WTC11 (cell line): ENCODE measurements around the gene NMRAL1. TPM values are rescaled to one million over a fixed set of nuclear protein-coding genes. Genes with fewer than 3 reads are reported as not detected.

Experiments used
- ATAC-seq: fragments of 200-7000 bp; cut with Tn5 transposase; 2 replicates; pipeline ENCODE4 v1.10.0; 2021; ENCODE audit warnings: mild to moderate bottlenecking, moderate library complexity
- CTCF ChIA-PET: fragments of 300-600 bp; sonication (Branson Sonifier 250); formaldehyde crosslinking; loops from one replicate; lab custom pipeline; 2021; ENCODE audit warnings: antibody characterized with exemption; lab: Charles Lee
- POLR2A ChIA-PET: fragments of 350-600 bp; sonication (Branson Sonifier 250); formaldehyde crosslinking; loops from one replicate; lab custom pipeline; 2021; ENCODE audit warnings: antibody characterized with exemption; lab: Charles Lee
- DNase-seq: peaks from one replicate; pipeline ENCODE4 v3.0.0; 2021; ENCODE audit warnings: low spot score
- H3K27ac Mint-ChIP-seq: 2 replicates; pipeline ENCODE4 v1.8.0; 2021; ENCODE audit warnings: mixed read lengths
- H3K27me3 Mint-ChIP-seq: 2 replicates; pipeline ENCODE4 v1.8.0; 2021; ENCODE audit warnings: low read depth, mild to moderate bottlenecking, moderate library complexity, mixed read lengths
- H3K36me3 Mint-ChIP-seq: 2 replicates; pipeline ENCODE4 v1.8.0; 2021; ENCODE audit warnings: mixed read lengths
- H3K4me1 Mint-ChIP-seq: 2 replicates; pipeline ENCODE4 v1.8.0; 2022; ENCODE audit warnings: mixed read lengths
- H3K4me3 Mint-ChIP-seq: 2 replicates; pipeline ENCODE4 v1.8.0; 2021; ENCODE audit warnings: mild to moderate bottlenecking, moderate library complexity, mixed read lengths
- H3K9me3 Mint-ChIP-seq: 2 replicates; pipeline ENCODE4 v1.8.0; 2021; ENCODE audit warnings: mixed read lengths
- CREM ChIP-seq: sonication (generic); formaldehyde crosslinking; IDR thresholded peaks from 2 replicates; pipeline ENCODE4 v1.8.1; 2022; ENCODE audit warnings: mild to moderate bottlenecking, missing genetic modification reagents, moderate library complexity
- CTCF ChIP-seq: fragments of 200-600 bp; IDR thresholded peaks from 2 replicates; pipeline ENCODE4 v1.8.0; 2022; ENCODE audit warnings: antibody characterized with exemption
- E2F4 ChIP-seq: sonication (generic); formaldehyde crosslinking; IDR thresholded peaks from 2 replicates; pipeline ENCODE4 v1.8.1; 2022; ENCODE audit warnings: low read depth, mild to moderate bottlenecking, moderate library complexity, missing genetic modification reagents, borderline replicate concordance
- E2F5 ChIP-seq: sonication (generic); formaldehyde crosslinking; IDR thresholded peaks from 2 replicates; pipeline ENCODE4 v1.8.1; 2022; ENCODE audit warnings: mild to moderate bottlenecking, moderate library complexity, missing genetic modification reagents
- EMX1 ChIP-seq: fragments of 250-450 bp; sonication (Bioruptor Pico); IDR thresholded peaks from 2 replicates; pipeline ENCODE4 v1.8.0; 2021; ENCODE audit warnings: mild to moderate bottlenecking
- FOXP4 ChIP-seq: sonication (generic); formaldehyde crosslinking; IDR thresholded peaks from 2 replicates; pipeline ENCODE4 v1.8.0; 2022; ENCODE audit warnings: mild to moderate bottlenecking, missing genetic modification reagents
- IRF2 ChIP-seq: sonication (generic); formaldehyde crosslinking; IDR thresholded peaks from 2 replicates; pipeline ENCODE4 v1.8.0; 2022; ENCODE audit warnings: low read depth, missing genetic modification reagents, borderline replicate concordance
- PRDM15 ChIP-seq: sonication (generic); formaldehyde crosslinking; IDR thresholded peaks from 2 replicates; pipeline ENCODE4 v1.8.0; 2022; ENCODE audit warnings: missing genetic modification reagents
- TP53 ChIP-seq: sonication (generic); formaldehyde crosslinking; IDR thresholded peaks from 2 replicates; pipeline ENCODE4 v1.8.1; 2023; ENCODE audit warnings: mild to moderate bottlenecking, missing genetic modification reagents
- ZBTB43 ChIP-seq: sonication (generic); formaldehyde crosslinking; IDR thresholded peaks from 2 replicates; pipeline ENCODE4 v1.8.1; 2023; ENCODE audit warnings: mild to moderate bottlenecking, missing genetic modification reagents
- ZNF232 ChIP-seq: sonication (generic); formaldehyde crosslinking; IDR thresholded peaks from 2 replicates; pipeline ENCODE4 v1.8.0; 2022; ENCODE audit warnings: mild to moderate bottlenecking, missing genetic modification reagents
- ZNF317 ChIP-seq: sonication (generic); formaldehyde crosslinking; IDR thresholded peaks from 2 replicates; pipeline ENCODE4 v1.8.1; 2023; ENCODE audit warnings: low read depth, mild to moderate bottlenecking, moderate library complexity, missing genetic modification reagents, borderline replicate concordance
- ZNF425 ChIP-seq: fragments of 250-450 bp; sonication (Bioruptor Pico); conservative IDR thresholded peaks from 2 replicates; pipeline ENCODE4 v1.9.0; 2021; ENCODE audit warnings: mild to moderate bottlenecking
- ZSCAN18 ChIP-seq: fragments of 250-450 bp; sonication (Bioruptor Pico); IDR thresholded peaks from 2 replicates; pipeline ENCODE4 v2.1.2; 2022; ENCODE audit warnings: mild to moderate bottlenecking, moderate library complexity
- total RNA-seq: library from RNA; stranded (reverse); gene quantifications from 3 replicates; pipeline ENCODE4 v1.2.3, GENCODE V29; 2021

The NMRAL1 gene
- total RNA-seq, 1 experiment from 2014 or later: 68.1 TPM

GRCh38 chr16:4510747-4511426, 36.5 kb upstream of the NMRAL1 start:
- Mint-ChIP-seq H3K4me3 (no peak overlapping the region), H3K36me3 (peaks cover 12% of the 10 kb centered on the region), H3K27me3 (no peaks in the 10 kb centered on the region), H3K27ac (peak overlapping the region; percentile 10; the same call in 1 of the 2 replicates), H3K4me1 (peaks cover 10% of the 10 kb centered on the region; the same call in 1 of the 2 replicates), H3K9me3 (no peaks in the 10 kb centered on the region)
- ATAC-seq: no peak
- TF ChIP-seq CREM (CRISPR knock-in tag) (no peak), FOXP4 (CRISPR knock-in tag) (no peak), ZNF425 (CRISPR knock-in tag) (no peak), ZSCAN18 (CRISPR knock-in tag) (no peak), TP53 (CRISPR knock-in tag) (no peak), ZBTB43 (no peak), CTCF (no peak), IRF2 (CRISPR knock-in tag) (no peak), E2F5 (no peak)
- POLR2A ChIA-PET: no interaction called here
- DNase-seq: no peak
- CTCF ChIA-PET: interaction anchor here (0.7 to 2.0 kb wide), 9 partner anchors 10 to 172 kb away, joined by 3 to 15 read pairs (median 8); partner anchors contain the start of gene MGRN1

- Mint-ChIP-seq H3K4me1 (peaks cover 7% of the 10 kb centered on the region; the same call in 1 of the 2 replicates), H3K27ac (no peak overlapping the region; the same call in 1 of the 2 replicates), H3K4me3 (no peak overlapping the region), H3K27me3 (no peaks in the 10 kb centered on the region), H3K9me3 (no peaks in the 10 kb centered on the region), H3K36me3 (peaks cover 12% of the 10 kb centered on the region)
- CTCF ChIA-PET: interaction anchor here (1.1 to 1.4 kb wide), 2 partner anchors 39 to 65 kb away, joined by 5 to 7 read pairs; no protein-coding TSS in a partner anchor
- TF ChIP-seq E2F4 (CRISPR knock-in tag) (no peak), EMX1 (no peak), ZNF317 (CRISPR knock-in tag) (no peak), ZNF232 (no peak), PRDM15 (CRISPR knock-in tag) (no peak)
- DNase-seq: no peak
- no peak for ATAC-seq
- POLR2A ChIA-PET: no interaction called here
Observed at GRCh38 chr16:4510131-4510530, 35.7 kb upstream of the NMRAL1 start.
